ENCODE data around the gene OR1Q1.
"Not testable (repeated sequence)": the region's sequence is repeated elsewhere in the genome, so short reads cannot be mapped to it uniquely, and the experiment has no call there.

Gene OR1Q1

GRCh38 chr9:122614362-122614761 lies at the start of gene OR1Q1:
Gene OR1Q1 (plus strand): TSS chr9:122614738. CDS start chr9:122614738, 0 bp downstream.
- no peak for DNase-seq

GRCh38 chr9:122567901-122568300 lies 46.6 kb upstream of the OR1Q1 start:
- DNase-seq, result no peak

GRCh38 chr9:122572456-122572855 lies 42.1 kb upstream of the OR1Q1 start:
- DNase-seq, result no peak

GRCh38 chr9:122579874-122580273 lies 34.7 kb upstream of the OR1Q1 start:
- DNase-seq, result peak; percentile 12

- DNase-seq, result peak; percentile 77
Observed at GRCh38 chr9:122580360-122580759, 34.2 kb upstream of the OR1Q1 start.

- DNase-seq, result not testable (repeated sequence)
Observed at GRCh38 chr9:122583284-122583683, 31.3 kb upstream of the OR1Q1 start, which contains the start of gene OR1L8. Gene OR1L8 (minus strand): TSS chr9:122583384. CDS start chr9:122568477, 14,907 bp downstream.

- no peak for DNase-seq
Observed at GRCh38 chr9:122605691-122606090, 8.8 kb upstream of the OR1Q1 start.

GRCh38 chr9:122606587-122606986 lies 8.0 kb upstream of the OR1Q1 start:
- no peak for DNase-seq

GRCh38 chr9:122609804-122610203 lies 4.7 kb upstream of the OR1Q1 start:
- DNase-seq, result no peak

- no peak for DNase-seq
Observed at GRCh38 chr9:122619996-122620395, 5.5 kb downstream of the OR1Q1 start.

- DNase-seq, result peak; percentile 4
Observed at GRCh38 chr9:122642226-122642625, 27.7 kb downstream of the OR1Q1 start.

- no peak for DNase-seq
Observed at GRCh38 chr9:122656378-122656777, 41.8 kb downstream of the OR1Q1 start.

GRCh38 chr9:122657527-122657926 lies 43.0 kb downstream of the OR1Q1 start, which contains the start of gene OR1B1:
Gene OR1B1 (minus strand): TSS chr9:122657627.
- no peak for DNase-seq

GRCh38 chr9:122661416-122661815 lies 46.9 kb downstream of the OR1Q1 start, which contains the start of gene OR1L1:
Gene OR1L1 (plus strand): TSS chr9:122661716. CDS start chr9:122661716, 0 bp downstream.
- DNase-seq, result no peak
